Left renal pelvis (tissue), 4 donors: Measurements from ENCODE around the gene ERGIC2. TPM values are rescaled to one million over a fixed set of nuclear protein-coding genes. Genes with fewer than 3 reads are reported as not detected.

Source experiments
- DNase-seq, 4 donors: peaks; one replicate each; pipeline ENCODE4 v3.0.0-alpha.2; 2013; ENCODE audit warnings: low read depth in 4 of 4, low spot score in 3 of 4
- polyA plus RNA-seq, 4 donors: library from polyadenylated mRNA; unstranded; fragments of 120-200 nt; gene quantifications; one replicate each; pipeline ENCODE4 v1.2.1, GENCODE V29; 2013; ENCODE audit not compliant: insufficient read length in 4 of 4

Gene ERGIC2
- polyA plus RNA-seq, 4 donors, result 99.8 to 141 (median 109) TPM

DNA sequence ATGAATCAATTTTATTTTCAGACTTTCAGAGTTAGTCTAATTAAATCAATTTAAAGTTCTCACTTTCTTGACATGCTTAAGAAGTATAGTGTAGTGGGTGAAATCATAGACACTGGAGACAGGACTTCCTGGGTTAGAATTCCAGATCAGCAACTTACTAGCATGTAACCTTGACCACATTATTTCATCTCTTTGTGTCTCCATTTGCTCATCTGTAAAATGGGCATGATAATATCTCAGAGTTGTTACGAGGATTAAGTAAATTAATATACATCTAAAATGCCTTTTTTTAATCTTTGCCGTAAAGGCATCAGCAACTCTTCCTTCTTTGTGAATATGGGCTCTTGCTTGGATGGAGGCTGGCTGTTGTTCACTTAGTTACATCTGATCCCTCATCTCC lies 1.3 kb upstream of the ERGIC2 start:
- no peak for DNase-seq

DNA sequence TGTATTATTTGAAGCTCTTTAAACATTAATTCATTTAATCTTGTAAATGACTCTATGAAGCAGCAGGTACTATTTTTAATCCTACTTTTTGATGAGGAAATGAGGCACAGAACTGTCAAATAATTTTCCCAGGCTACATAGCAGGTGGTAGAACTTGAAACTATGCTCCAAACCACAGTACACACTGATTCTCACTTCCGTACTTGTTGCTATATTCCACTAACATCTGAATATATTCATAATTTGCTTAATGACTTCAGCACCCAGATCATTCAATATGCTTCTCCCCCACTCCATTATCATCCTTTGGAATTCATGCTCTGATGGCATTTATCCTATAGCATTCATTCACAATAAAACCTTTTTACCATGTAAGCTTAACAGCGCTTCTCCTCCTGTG lies 4.9 kb downstream of the ERGIC2 start:
- DNase-seq, result no peak

DNA sequence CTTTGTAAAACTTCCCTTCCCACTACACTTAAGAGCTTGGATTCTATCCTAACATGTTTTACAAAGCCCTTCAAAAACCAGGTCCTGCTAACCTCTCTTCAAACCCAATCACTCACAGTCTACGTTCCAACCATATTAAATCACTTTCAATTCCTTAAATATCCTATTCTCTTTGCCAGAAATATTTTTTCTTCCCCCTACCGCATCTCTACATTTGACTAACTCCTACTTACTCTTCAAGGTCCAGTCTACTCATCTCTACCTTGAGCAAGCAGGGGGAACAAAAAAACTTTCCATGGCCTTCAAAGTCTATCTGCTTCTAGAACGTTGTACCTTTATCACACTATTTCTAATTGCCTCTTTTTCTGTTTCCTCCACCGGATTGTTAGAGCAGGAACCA lies 6.1 kb downstream of the ERGIC2 start:
- no peak for DNase-seq

DNA sequence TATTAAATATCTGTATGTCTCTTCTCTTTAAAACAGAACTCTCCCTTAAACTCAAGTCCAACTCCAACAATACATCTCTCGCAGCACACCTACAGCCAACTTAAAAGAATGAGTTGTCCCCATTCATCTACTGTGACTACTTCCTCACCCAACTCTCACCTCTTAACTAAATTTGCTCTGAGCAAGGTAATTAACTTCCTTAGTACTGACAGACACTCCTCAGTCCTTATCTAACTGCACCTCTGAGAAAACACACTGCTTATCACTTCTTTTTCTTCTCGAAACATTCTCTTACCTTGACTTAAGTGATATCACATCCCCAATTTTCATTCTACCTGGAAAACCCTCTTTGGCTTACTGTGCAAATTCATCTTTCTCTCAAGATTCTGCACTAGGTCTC lies 7.0 kb downstream of the ERGIC2 start:
- DNase-seq, result no peak

DNA sequence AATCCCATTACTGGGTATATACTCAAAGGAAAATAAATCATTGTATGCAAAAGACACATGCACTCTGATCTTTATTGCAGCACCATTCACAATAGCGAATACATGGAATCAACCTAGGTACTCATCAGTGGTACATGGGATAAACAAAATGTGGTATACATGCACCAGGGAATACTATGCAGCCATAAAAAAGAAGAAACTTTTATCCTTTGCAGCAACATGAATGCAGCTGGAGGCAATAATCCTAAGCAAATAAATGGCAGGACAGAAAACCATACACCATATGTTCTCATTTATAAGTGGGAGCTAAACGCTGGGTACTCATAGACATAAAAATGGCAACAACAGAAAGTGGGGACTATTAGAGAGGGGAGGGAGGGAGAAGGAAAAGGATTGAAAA lies 15.9 kb downstream of the ERGIC2 start:
- no peak for DNase-seq

DNA sequence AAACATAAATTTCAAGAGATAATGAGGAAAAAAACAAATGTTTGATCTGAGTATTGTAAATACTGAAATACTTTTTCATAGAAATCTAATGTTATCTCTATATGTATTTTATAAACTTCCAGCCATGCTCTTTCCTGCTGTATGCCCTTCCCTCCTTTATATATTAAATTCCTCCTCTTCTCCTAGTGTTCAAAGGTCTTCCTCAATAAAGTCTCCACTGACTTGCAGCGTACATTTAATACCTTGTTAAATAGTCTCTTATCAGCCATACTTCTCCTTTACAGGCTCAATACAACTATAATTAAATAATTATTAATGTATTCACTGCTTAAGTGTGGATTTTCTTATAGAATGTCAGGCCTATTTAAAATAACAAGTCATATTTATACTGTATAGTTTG lies 26.0 kb downstream of the ERGIC2 start:
- no peak for DNase-seq

DNA sequence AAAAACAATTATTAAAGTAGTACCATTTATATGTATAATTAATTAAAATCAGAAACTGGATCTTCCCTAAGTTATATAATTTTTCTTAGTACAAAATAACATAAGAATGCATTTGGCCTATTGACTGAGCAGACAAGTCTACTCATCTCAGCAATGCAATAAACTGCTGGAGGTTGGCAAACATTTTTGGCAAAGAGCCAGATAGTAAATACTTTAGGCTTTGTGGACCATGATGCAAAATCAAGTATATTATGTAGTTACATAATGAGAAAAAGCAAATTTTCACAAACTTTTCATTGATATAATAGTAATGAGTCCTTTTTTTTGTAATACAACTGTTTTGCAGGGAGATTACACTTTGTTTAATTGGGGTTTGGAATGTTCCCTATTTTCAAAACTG lies 30.9 kb downstream of the ERGIC2 start:
- no peak for DNase-seq

DNA sequence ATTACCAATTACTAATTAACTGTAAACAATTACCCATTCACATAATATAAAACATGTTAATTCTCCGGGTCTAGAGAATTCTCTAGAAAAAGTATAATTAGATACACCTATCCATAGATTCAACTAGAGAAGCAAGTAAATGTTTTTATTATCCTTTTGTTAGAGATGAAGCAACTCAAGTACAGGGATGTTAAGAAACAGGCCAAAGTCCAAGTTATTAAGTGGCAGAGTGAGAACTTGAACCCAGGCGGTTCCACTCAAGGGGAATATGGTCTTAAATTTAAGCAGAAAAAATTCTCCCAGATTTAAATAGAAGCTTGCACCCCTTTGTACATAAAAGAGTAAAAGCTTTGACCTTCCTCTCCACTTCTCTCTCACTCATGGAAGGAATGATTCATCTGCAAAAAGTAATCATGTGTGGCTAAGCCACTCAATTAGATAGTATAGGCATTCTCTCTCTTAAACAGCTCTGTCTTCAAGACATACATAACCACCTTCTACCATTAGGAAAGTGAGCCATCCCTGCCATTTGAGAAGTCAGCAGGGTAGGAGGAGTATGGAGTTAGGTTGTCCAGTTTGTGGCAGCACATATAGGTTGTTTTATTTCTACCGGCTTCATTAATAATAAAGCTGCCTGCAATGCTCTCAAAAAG lies 34.1 kb downstream of the ERGIC2 start:
- no peak for DNase-seq

DNA sequence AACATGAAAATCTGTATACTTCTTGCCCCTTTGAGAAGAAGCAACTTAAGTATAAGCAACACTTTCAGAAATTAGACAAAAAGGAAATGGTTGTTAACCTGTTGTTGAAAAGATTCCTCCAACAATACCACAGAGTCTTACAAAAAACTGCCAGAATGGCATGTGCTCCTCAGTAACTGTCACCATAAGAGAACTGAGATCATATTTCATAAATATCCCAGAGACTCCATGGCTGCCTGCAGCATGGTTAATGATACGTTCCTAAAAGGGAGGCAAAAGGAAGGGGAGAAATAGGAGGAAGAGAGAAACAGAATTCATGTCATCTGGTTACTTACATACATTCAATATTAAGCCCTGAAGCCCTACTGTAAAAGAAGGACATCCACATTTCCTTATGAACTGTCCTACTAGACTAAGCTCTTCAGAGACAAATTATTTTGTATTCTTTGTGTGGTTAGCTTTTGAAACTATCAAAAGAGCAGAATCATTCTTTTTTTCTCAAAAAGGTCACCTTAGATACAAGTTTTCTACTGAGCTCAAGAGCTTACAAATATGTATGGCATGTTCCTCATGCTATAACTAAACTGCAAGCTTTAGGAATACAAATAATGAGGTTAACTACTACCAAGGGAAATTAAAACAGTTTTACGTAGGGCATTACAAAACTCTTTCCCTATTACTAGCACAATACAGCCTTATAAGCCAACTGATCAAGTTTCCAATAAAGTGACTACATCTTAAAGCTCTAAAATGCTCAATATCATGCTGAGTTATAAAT lies 37.8 kb downstream of the ERGIC2 start:
- DNase-seq, result no peak

DNA sequence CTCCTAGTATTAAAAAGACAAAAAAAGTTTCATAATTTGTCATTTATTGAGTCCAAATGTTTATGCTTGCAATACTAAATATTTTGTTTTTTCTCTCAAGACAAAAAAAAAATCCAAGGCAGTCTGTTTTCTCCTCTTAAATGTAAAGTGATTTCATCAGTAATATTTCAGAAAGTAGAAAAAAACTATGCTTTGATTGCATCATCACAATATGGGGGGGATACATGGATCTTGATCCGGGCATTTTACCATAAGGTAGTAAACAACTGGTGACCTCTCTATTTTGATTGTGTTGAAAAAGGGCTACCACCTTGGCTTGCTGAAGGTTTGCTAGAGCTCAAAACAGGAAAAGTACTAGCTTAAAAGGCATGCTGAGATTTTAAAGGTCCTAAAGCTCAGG lies 43.6 kb downstream of the ERGIC2 start:
- no peak for DNase-seq

DNA sequence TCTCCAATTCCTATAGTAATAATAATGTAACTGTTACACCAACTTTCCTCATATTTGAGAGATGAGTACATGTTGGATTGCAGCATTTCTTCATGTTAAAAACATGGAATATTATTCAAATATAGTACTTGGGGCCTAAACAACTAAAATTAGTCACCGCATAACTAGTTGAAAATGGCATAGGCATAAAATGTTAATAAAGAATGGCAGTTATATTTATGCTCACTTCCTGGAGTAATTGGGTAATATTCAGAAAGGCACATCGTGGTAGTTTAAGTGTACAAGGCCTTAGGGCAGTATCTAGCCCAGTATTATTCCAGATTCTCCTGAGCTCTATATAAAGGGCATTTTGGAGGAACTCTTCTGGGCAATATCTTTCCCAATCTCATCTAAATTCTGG lies 46.0 kb downstream of the ERGIC2 start:
- DNase-seq, result no peak

DNA sequence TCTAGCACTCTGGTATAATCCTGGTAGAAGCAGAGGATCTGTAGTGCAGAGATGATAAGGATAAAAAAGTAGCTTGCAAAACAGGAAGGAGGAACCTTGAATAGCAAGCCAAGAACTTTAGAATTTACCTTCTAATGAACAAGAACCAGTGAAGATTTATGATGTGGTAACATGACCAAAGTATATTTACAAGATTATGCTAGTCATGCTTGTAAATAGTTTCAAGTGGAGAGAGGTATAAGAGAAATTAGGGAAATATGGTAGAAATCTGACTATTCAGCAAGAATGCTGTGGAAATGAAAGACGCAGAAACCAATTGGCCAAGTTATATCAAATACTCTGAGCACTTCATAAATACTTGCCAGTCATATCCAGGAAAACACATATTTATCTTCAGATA lies 47.8 kb downstream of the ERGIC2 start:
- DNase-seq, result no peak

DNA sequence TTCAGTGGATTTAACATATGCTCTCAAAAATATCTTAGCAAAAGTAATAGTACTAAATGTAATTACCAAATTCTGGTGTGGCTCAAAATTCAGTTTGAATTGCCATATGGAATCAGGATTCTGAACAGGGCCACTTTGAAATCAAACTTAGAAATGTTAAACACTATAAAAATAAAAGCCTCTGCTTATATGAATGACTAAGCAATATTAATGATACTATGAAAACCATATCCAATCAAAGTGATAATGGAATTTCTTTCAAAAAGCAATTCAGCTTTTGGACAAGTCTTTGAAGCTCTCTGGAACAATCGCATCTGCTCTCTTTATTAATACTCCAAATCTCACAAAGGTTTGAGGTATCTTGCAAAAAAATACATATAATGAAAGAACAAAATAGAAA lies 51.6 kb downstream of the ERGIC2 start:
- no peak for DNase-seq

DNA sequence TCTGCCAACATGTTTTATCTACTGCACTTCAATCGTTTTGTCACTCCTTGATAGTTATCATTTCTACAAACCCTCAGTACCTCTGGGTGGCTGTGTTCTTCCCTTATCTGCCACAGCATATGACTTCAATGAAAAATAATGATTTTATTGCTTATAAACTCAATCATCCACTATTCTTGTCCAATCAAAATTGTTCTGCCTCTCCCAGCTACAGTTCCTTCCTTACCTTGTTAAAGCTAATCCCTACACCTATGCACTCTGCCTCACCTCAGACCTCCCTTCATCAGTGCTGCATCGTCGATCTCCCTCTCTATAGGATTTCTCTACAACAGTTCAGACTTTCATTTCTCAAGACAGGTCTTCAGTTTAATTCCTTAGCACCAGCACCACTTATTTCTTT lies 58.8 kb downstream of the ERGIC2 start:
- DNase-seq, result no peak

DNA sequence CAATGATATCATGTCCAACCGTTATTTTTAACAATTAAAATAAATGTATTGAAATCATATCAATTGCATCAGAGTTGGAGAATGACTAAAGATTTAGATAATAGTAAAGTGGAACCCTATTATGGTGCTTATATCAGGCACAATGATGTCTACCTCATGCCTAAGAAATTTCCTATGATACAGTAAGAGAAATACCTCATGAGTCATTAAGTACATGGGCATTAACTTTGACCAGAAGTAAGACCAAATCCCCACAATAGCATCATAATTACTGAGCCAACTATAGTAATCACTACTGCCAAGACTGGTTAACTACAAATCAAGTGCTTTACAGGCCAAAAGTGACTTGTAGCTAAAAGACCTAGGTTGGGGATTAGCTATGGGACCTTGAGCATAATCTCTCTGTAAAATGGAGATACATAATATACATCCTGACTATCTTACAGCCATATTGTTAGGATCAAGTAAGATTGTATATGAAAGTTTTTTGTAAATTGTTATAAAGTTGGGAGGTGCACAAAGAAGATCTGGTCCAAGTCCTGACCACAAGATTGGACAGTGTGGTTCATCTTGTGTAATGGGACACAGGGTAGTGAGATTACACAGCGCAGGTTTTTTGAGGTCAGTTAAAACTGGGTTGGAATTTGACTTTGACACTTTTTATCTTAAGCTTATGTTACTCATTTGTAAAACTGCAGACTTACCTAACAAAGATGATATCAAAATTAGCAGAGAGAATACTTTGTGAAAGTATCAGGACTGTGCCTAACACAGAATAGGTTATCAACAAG lies 60.5 kb downstream of the ERGIC2 start:
- DNase-seq, result no peak

DNA sequence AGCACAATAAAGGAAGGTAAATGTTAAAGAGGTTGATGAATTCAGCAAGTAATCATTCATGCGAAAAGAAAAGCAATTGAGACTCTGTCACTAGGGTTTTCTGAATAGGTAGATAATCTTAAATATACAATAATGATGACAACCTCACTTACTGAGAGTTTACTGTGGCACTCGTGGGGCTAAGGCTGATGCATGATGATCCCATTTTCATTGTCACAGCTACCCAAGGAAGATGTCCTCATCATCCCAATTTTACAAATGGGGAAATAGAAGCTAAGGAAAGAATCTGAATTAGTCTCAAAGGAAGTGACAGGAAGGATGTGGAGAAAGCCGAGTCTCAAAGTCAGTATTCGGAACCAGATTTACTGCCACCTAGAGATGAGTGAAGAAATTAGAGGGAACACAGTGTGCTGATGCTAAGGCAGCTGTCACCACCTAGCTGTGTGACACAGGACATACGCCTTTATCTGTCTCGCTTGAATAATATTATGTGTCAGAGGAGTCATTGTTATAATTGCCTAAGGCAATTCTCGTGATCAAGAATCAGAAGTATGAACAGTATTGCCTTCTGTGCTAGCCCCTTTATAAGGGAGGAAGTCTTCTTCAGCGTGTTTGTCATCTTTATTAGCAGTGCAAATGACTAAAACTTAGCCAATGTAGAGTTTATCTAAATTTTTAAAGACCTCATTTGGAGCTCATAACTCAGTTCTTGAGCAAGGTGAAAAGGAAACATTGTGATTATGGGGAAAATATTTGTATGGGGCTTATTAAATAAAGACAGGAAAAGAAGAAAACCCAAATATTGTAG lies 63.2 kb downstream of the ERGIC2 start:
- DNase-seq, result peak; percentile 26 to 37 (median 32)

DNA sequence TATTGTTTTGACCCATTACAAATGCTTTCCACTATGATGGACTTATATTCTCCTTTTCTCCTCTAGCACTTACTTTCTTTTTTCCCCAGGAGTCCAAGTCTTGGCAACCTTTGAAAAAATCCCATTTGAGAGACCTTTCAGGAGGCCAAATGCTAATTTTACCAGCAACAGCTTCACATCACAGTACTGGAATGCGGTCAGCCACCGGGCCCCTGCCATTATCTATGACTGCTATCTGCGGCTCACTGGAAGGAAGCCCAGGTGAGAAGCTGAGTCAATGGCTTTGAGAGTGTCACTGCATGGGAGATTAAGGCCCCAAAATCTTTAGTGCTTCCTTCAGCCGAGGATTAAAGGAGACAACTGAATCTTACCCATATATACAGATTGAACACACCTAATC lies 64.2 kb downstream of the ERGIC2 start:
- DNase-seq, result no peak

DNA sequence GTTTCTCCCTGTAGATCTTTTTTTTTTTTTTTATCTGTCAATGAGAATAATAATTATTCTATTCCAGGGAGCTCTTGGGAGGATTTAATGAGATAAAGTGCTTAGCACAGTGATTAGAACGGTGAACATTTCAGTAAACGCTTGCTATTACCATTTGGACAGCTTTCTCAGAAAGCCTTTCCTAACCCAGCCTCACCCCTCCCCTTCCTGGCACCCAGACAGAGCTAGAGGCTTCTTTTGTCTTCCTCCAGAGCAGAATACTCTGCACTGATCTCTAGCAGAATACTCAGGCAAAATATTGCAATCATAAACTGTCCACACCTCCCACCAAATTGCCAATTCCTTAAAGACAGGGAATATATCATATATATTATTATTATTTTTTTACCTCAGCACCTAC lies 66.6 kb downstream of the ERGIC2 start:
- DNase-seq, result no peak

DNA sequence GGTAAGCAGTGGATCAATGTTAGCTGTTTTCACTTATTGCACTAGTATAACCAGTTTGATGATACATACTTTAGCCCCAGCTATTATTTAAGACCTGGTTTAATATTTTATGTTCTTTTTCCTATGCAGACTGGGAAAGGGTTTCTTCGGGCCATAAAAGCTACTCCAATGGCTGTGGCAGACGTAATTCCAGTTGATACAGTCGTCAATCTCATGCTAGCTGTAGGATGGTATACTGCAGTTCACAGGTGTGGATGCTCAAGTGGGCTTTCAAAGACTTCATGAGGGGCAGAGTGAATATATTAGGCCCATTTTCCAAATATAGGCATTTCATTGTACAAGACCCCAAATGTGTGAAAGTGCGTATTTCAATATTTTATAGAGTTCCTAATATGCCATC lies 70.1 kb downstream of the ERGIC2 start:
- DNase-seq, result no peak

DNA sequence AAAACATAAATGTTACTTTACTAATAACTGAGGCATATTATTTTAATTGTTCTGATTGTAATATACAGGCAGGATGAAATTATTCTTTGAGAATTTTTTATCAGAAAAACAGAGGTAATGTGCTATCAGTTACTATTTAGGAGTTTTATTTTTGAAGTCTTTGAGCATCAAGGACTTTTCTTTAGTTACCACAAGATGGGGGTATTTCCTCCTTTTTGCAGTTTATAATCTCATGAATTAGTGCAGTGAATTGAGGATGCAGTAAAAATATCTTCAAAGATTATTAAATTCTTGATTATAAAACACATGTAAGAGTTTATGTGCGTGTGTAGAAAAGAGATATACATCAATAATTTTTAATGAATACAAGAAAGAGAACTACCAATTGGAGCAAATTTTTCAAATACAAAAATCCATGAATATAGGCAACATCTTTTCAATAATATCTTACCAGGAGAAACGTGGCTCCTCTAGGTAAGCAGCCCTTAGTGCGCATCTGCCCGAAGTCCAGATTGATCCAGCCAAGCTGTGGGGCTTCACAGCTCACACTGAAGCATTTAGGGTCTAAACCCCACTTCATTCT lies 71.6 kb downstream of the ERGIC2 start:
- DNase-seq, result no peak

DNA sequence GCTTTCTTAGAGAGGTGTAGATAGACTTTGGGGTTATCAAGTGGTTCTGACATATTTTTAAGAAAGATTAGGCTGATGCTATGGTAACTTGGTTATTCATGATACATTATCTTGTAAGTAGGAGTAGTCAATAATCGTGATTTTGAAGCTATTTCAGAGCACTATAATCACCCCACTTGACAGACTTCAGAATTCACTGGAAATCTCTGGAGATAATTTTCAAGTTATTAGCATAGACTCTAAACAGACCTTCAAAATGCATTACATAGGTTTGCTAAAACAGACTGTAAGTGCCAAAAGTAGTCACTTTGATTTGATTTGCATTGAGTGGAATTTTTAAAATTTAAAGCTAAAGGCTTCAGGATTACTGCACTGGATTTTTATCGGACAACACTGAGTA lies 74.3 kb downstream of the ERGIC2 start:
- no peak for DNase-seq
